ENCODE results near the gene DEK.

DNA sequence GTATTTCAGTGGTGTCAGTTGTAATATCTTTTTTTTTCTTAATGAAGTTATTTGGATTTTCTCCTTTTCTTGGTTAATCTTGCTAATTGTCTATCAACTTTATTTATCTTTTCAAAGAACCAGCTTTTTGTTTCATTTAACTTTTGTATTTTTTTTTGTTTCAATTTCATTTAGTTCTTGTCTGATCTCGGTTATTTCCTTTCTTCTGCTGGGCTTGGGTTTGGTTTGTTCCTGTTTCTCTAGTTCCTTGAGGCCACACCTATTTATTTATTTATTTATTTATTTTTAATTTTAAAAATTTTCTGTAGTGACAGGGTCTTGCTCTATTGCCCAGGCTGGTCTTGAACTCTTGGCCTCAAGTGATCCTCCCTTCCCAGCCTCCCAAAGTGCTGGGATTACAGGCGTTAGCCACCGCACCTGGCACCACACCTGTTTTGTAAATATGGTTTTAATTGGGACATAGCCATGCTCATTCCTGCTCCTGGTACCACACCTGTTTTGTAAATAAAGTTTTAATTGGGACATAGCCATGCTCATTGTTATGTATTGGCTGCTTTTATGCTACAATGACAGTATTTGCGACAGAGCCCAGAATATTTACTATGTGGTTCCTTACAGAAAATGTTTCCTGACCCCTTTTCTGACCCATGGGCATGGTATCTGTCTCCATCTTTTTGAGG is 86.9 kb downstream of the DEK start:
- TF ChIP-seq, protein P1, sequence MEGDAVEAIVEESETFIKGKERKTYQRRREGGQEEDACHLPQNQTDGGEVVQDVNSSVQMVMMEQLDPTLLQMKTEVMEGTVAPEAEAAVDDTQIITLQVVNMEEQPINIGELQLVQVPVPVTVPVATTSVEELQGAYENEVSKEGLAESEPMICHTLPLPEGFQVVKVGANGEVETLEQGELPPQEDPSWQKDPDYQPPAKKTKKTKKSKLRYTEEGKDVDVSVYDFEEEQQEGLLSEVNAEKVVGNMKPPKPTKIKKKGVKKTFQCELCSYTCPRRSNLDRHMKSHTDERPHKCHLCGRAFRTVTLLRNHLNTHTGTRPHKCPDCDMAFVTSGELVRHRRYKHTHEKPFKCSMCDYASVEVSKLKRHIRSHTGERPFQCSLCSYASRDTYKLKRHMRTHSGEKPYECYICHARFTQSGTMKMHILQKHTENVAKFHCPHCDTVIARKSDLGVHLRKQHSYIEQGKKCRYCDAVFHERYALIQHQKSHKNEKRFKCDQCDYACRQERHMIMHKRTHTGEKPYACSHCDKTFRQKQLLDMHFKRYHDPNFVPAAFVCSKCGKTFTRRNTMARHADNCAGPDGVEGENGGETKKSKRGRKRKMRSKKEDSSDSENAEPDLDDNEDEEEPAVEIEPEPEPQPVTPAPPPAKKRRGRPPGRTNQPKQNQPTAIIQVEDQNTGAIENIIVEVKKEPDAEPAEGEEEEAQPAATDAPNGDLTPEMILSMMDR (IDR thresholded peaks at IDR 0.05; ENCODE audit: low read depth, low read length, poor library complexity, severe bottlenecking), result no peak
- no peak for TF ChIP-seq EZH2phosphoT487 (IDR thresholded peaks at IDR 0.05; ENCODE audit: borderline replicate concordance, low read length)

Data from DOHH2 (cell line).